ENCODE results near the gene TRAIP. TPM values are rescaled to one million over a fixed set of nuclear protein-coding genes. Genes with fewer than 3 reads are reported as not detected.
A peak's percentile ranks its signal among the peaks of the same experiment; 100 is the strongest.

Gene TRAIP
- total and polyA plus RNA-seq, 3 donors from 2014 or later, result 15.8 to 21.3 (median 16.0) TPM

- H3K27ac ChIP-seq, result peak overlapping the region; percentile 48 to 83
- H3K4me3 ChIP-seq, result no peak overlapping the region
- H3K9me3 ChIP-seq, result no peaks in the 10 kb centered on the region
- intact Hi-C loops (cut with DNase I; ENCODE audit: low total_unique reads), result no loop called here
- TF ChIP-seq POLR2A (IDR thresholded peaks at IDR 0.05), result no peak
- no peak for TF ChIP-seq CTCF (IDR thresholded peaks at IDR 0.05)
- H3K4me1 ChIP-seq, result peaks cover 28% of the 10 kb centered on the region
- no peak for DNase-seq
- no peaks in the 10 kb centered on the region for H3K27me3 ChIP-seq
- no peaks in the 10 kb centered on the region for H3K36me3 ChIP-seq (ENCODE audit: low read depth, missing control alignments)
- WGBS, 2 donors, result 31 to 61% methylated on average over 7 to 11 of the region's 11 CpGs
These were observed 50.3 kb downstream of the TRAIP start for GRCh38 chr3:49805897-49806701.

- peak; percentile 77 for DNase-seq
- TF ChIP-seq POLR2A (IDR thresholded peaks at IDR 0.05), result no peak
- no peak for TF ChIP-seq CTCF (IDR thresholded peaks at IDR 0.05)
- H3K27ac ChIP-seq, result peak overlapping the region; percentile 48 to 83
- peaks cover 28% of the 10 kb centered on the region for H3K4me1 ChIP-seq
- 45 to 76% methylated on average over 2 to 3 of the region's 3 CpGs for WGBS, 2 donors
- no peaks in the 10 kb centered on the region for H3K36me3 ChIP-seq (ENCODE audit: low read depth, missing control alignments)
- H3K4me3 ChIP-seq, result no peak overlapping the region
- intact Hi-C loops (cut with DNase I; ENCODE audit: low total_unique reads), result no loop called here
- H3K9me3 ChIP-seq, result no peaks in the 10 kb centered on the region
- H3K27me3 ChIP-seq, result no peaks in the 10 kb centered on the region
These were observed 51.0 kb downstream of the TRAIP start for GRCh38 chr3:49805367-49805782.

- Histone ChIP-seq H3K9me3 (no peaks in the 10 kb centered on the region), H3K4me3 (peak overlapping the region in 1 of 2 donors; percentile 92), H3K27ac (peak overlapping the region; percentile 80 to 83), H3K36me3 (ENCODE audit: low read depth, missing control alignments) (no peaks in the 10 kb centered on the region), H3K4me1 (peaks cover 31% of the 10 kb centered on the region), H3K27me3 (no peaks in the 10 kb centered on the region)
- TF ChIP-seq CTCF (IDR thresholded peaks at IDR 0.05), result no peak
- TF ChIP-seq POLR2A (IDR thresholded peaks at IDR 0.05), result no peak
- WGBS, 2 donors, result 56 to 68% methylated on average over 10 to 24 of the region's 26 CpGs
- no peak for DNase-seq
- intact Hi-C loops (cut with DNase I; ENCODE audit: low total_unique reads), result loop anchor here (5.0 kb wide), 1 partner anchor 33 kb away; no protein-coding TSS in a partner anchor
These were observed 52.0 kb downstream of the TRAIP start for GRCh38 chr3:49804141-49805041.

GRCh38 chr3:49803465-49804140 is 52.8 kb downstream of the TRAIP start:
- WGBS, 2 donors, result 4% methylated on average over 26 to 36 of the region's 41 CpGs
- Histone ChIP-seq H3K36me3 (ENCODE audit: low read depth, missing control alignments) (no peaks in the 10 kb centered on the region), H3K4me1 (peaks cover 33% of the 10 kb centered on the region), H3K9me3 (no peaks in the 10 kb centered on the region), H3K27me3 (no peaks in the 10 kb centered on the region), H3K27ac (peak overlapping the region; percentile 80 to 83), H3K4me3 (peak overlapping the region; percentile 90 to 92)
- intact Hi-C loops (cut with DNase I; ENCODE audit: low total_unique reads), result loop anchor here (5.0 kb wide), 1 partner anchor 34 kb away; no protein-coding TSS in a partner anchor
- no peak for TF ChIP-seq CTCF (IDR thresholded peaks at IDR 0.05)
- TF ChIP-seq POLR2A (IDR thresholded peaks at IDR 0.05), result no peak
- DNase-seq, result no peak

All from testis (tissue), 3 donors.